ENCODE data around the gene AGPAT3.

DNA sequence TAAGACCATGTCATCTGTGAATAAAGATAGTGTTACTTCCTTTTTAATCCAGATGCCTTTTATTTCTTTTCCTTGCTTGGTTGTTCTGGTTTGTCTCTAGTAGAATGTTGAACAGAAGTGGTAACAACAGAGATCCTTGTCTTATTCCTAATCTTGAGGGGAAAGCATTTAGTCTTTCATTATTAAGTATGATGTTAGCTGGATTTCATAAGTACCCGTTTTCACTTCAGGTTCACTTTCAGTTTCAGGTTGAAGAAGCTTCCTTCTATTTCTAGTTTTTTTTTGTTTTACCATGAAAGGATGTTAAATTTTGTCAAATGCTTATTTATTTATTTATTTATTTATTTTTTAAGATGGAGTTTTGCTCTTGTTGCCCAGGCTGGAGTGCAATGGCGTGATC is 22.3 kb upstream of the AGPAT3 start:
- TF ChIP-seq EZH2 (IDR thresholded peaks at IDR 0.05; ENCODE audit: borderline replicate concordance) = no peak
- TF ChIP-seq, protein P1, sequence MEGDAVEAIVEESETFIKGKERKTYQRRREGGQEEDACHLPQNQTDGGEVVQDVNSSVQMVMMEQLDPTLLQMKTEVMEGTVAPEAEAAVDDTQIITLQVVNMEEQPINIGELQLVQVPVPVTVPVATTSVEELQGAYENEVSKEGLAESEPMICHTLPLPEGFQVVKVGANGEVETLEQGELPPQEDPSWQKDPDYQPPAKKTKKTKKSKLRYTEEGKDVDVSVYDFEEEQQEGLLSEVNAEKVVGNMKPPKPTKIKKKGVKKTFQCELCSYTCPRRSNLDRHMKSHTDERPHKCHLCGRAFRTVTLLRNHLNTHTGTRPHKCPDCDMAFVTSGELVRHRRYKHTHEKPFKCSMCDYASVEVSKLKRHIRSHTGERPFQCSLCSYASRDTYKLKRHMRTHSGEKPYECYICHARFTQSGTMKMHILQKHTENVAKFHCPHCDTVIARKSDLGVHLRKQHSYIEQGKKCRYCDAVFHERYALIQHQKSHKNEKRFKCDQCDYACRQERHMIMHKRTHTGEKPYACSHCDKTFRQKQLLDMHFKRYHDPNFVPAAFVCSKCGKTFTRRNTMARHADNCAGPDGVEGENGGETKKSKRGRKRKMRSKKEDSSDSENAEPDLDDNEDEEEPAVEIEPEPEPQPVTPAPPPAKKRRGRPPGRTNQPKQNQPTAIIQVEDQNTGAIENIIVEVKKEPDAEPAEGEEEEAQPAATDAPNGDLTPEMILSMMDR (IDR thresholded peaks at IDR 0.05; ENCODE audit: poor library complexity) = no peak

Measured in hepatocyte (in vitro differentiated cells).